ENCODE results near the gene ADSS1.

The ADSS1 gene

GRCh38 chr14:104773505-104774452, 49.8 kb downstream of the ADSS1 start:
- FAIRE-seq (no peak), DNase-seq (ENCODE audit: extremely low spot score, insufficient read length, low read depth) (no peak)

GRCh38 chr14:104774453-104775072, 50.5 kb downstream of the ADSS1 start:
- no peak for FAIRE-seq
- DNase-seq (ENCODE audit: extremely low spot score, insufficient read length, low read depth), result no peak

GRCh38 chr14:104775073-104775489, 51.1 kb downstream of the ADSS1 start:
- FAIRE-seq, result no peak

GRCh38 chr14:104776481-104776880, 52.5 kb downstream of the ADSS1 start:
- no peak for DNase-seq (ENCODE audit: extremely low spot score, insufficient read length, low read depth)
- no peak for FAIRE-seq

More at GRCh38 chr14:104775073-104775489, 51.1 kb downstream of the ADSS1 start:
- DNase-seq (ENCODE audit: extremely low spot score, insufficient read length, low read depth), result no peak

- FAIRE-seq, result no peak
- DNase-seq (ENCODE audit: extremely low spot score, insufficient read length, low read depth), result no peak
Measured at GRCh38 chr14:104776961-104777807, 53.2 kb downstream of the ADSS1 start.

GRCh38 chr14:104777808-104778249, 53.8 kb downstream of the ADSS1 start:
- FAIRE-seq (no peak), DNase-seq (ENCODE audit: extremely low spot score, insufficient read length, low read depth) (no peak)

GRCh38 chr14:104778694-104779331, 54.8 kb downstream of the ADSS1 start:
- no peak for DNase-seq (ENCODE audit: extremely low spot score, insufficient read length, low read depth)
- FAIRE-seq, result no peak

GRCh38 chr14:104779776-104780512, 55.9 kb downstream of the ADSS1 start:
- no peak for FAIRE-seq
- no peak for DNase-seq (ENCODE audit: extremely low spot score, insufficient read length, low read depth)

GRCh38 chr14:104780513-104781030, 56.5 kb downstream of the ADSS1 start:
- no peak for FAIRE-seq
- DNase-seq (ENCODE audit: extremely low spot score, insufficient read length, low read depth), result no peak

- FAIRE-seq, result no peak
- no peak for DNase-seq (ENCODE audit: extremely low spot score, insufficient read length, low read depth)
Measured at GRCh38 chr14:104781271-104782077, 57.4 kb downstream of the ADSS1 start.

- no peak for DNase-seq (ENCODE audit: extremely low spot score, insufficient read length, low read depth)
- FAIRE-seq, result no peak
Measured at GRCh38 chr14:104782086-104782807, 58.2 kb downstream of the ADSS1 start.

GRCh38 chr14:104782808-104783139, 58.7 kb downstream of the ADSS1 start:
- FAIRE-seq, result no peak

GRCh38 chr14:104783484-104784217, 59.6 kb downstream of the ADSS1 start:
- DNase-seq (ENCODE audit: extremely low spot score, insufficient read length, low read depth) (no peak), FAIRE-seq (no peak)

More at GRCh38 chr14:104782808-104783139, 58.7 kb downstream of the ADSS1 start:
- DNase-seq (ENCODE audit: extremely low spot score, insufficient read length, low read depth), result no peak

GRCh38 chr14:104784218-104784568, 60.2 kb downstream of the ADSS1 start:
- DNase-seq (ENCODE audit: extremely low spot score, insufficient read length, low read depth) (no peak), FAIRE-seq (no peak)

- no peak for DNase-seq (ENCODE audit: extremely low spot score, insufficient read length, low read depth)
- no peak for FAIRE-seq
Measured at GRCh38 chr14:104784846-104785707, 61.0 kb downstream of the ADSS1 start.

GRCh38 chr14:104785708-104786080, 61.7 kb downstream of the ADSS1 start:
- no peak for DNase-seq (ENCODE audit: extremely low spot score, insufficient read length, low read depth)
- FAIRE-seq, result no peak
